ENCODE measurements around the gene EFCAB8. TPM values are rescaled to one million over a fixed set of nuclear protein-coding genes. Genes with fewer than 3 reads are reported as not detected.

The EFCAB8 gene
- total RNA-seq, 1 experiment from 2014 or later: 0.09 TPM

- Histone ChIP-seq H2BK5ac (ENCODE audit: insufficient read length, low read length) (no peak overlapping the region), H3K79me2 (ENCODE audit: insufficient read depth, low read length) (no peaks in the 10 kb centered on the region), H2AK5ac (ENCODE audit: insufficient read length, low read length) (no peak overlapping the region), H3K56ac (ENCODE audit: insufficient read length, low read depth, low read length) (no peak overlapping the region), H4K8ac (replicated peaks; ENCODE audit: insufficient read length, low read depth, low read length) (no peak overlapping the region), H3K4me2 (ENCODE audit: insufficient read depth, insufficient read length, low read length) (no peak overlapping the region), H3K9me3 (ENCODE audit: control insufficient read depth, low read depth, low read length) (no peaks in the 10 kb centered on the region), H2BK15ac (ENCODE audit: low read depth, low read length) (no peak overlapping the region), H2BK120ac (ENCODE audit: low read depth, low read length, poor library complexity, severe bottlenecking) (no peak overlapping the region), H3K27me3 (ENCODE audit: insufficient read depth, low read length) (no peaks in the 10 kb centered on the region), H2AFZ (ENCODE audit: low read length) (no peak overlapping the region), H3K27ac (ENCODE audit: insufficient read length, low read depth, low read length) (no peak overlapping the region), H3K79me1 (ENCODE audit: insufficient read depth, low read depth, low read length, poor library complexity, severe bottlenecking) (no peaks in the 10 kb centered on the region), H3K14ac (ENCODE audit: insufficient read depth, low read length) (no peak overlapping the region), H3K18ac (ENCODE audit: insufficient read length, low read depth, low read length) (no peak overlapping the region), H2BK20ac (ENCODE audit: low read depth, low read length, poor library complexity, severe bottlenecking) (no peak overlapping the region), H3K4ac (ENCODE audit: low read depth, low read length) (no peak overlapping the region), H3K9ac (ENCODE audit: extremely low read depth, insufficient read length, low read length) (no peak overlapping the region), H2BK12ac (ENCODE audit: insufficient read length, low read depth, low read length) (no peak overlapping the region), H3K23ac (ENCODE audit: insufficient read length, low read depth, low read length) (no peak overlapping the region), H3T11ph (ENCODE audit: low read length) (no peak overlapping the region), H4K20me1 (ENCODE audit: control insufficient read depth, insufficient read depth, insufficient read length) (no peaks in the 10 kb centered on the region), H4K5ac (ENCODE audit: insufficient read length, low read depth, low read length) (no peak overlapping the region), H3K4me1 (ENCODE audit: insufficient read depth, low read length) (no peaks in the 10 kb centered on the region), H3K23me2 (ENCODE audit: insufficient read length, low read depth, low read length, poor library complexity, severe bottlenecking) (no peaks in the 10 kb centered on the region), H4K91ac (ENCODE audit: insufficient read length, low read depth, low read length) (no peak overlapping the region)
- Mint-ChIP-seq H3K27me3 (ENCODE audit: low read depth) (peaks cover 74% of the 10 kb centered on the region), H3K4me1 (peaks cover 7 to 8% of the 10 kb centered on the region in 2 experiments), H3K36me3 (ENCODE audit: insufficient read depth in 1 of 3, low read depth in 3 of 3) (peaks cover 1 to 12% (median 7%) of the 10 kb centered on the region in 3 experiments; a peak in 4 of 7 replicates), H3K27ac (peak overlapping the region in 1 of 3 experiments; percentile 70; a peak in 2 of 7 replicates), H3K9me3 (peaks cover 17 to 19% of the 10 kb centered on the region in 2 experiments), H3K4me3 (no peak overlapping the region; a peak in 1 of 5 replicates)
- no CpG with 5 or more reads among the region's 28 CpGs for WGBS (ENCODE audit: extremely low coverage, insufficient read length, low lambda C conversion rate)
- no peak for DNase-seq
- no peak for TF ChIP-seq CTCF (conservative IDR thresholded peaks at IDR 0.05)
Observed at GRCh38 chr20:32960849-32961731, 102.4 kb downstream of the EFCAB8 start.

Measured in H9 (cell line).